HEK293 (cell line): ENCODE measurements around the gene HOXB9.

ENCODE experiments used
- BCL11B ChIP-seq: fragments of 450-650 bp; formaldehyde crosslinking; IDR thresholded peaks from 2 replicates; pipeline ENCODE4 v1.5.1; 2016; ENCODE audit warnings: low read depth, missing biosample characterization, missing genetic modification characterization
- CTCF ChIP-seq: fragments of 450-650 bp; formaldehyde crosslinking; IDR thresholded peaks from 2 replicates; pipeline ENCODE4 v1.5.1; 2016; ENCODE audit warnings: missing biosample characterization, missing genetic modification characterization
- ZNF24 ChIP-seq: fragments of 450-650 bp; formaldehyde crosslinking; IDR thresholded peaks from 2 replicates; pipeline ENCODE4 v1.5.1; 2016; ENCODE audit warnings: missing biosample characterization, missing genetic modification characterization
- ZNF433 ChIP-seq: fragments of 450-650 bp; formaldehyde crosslinking; IDR thresholded peaks from 2 replicates; pipeline ENCODE4 v1.5.1; 2016; ENCODE audit warnings: missing biosample characterization, missing genetic modification characterization, low read depth
- ZNF639 ChIP-seq: fragments of 450-650 bp; formaldehyde crosslinking; IDR thresholded peaks from 2 replicates; pipeline ENCODE4 v1.5.1; 2016; ENCODE audit warnings: missing biosample characterization, missing genetic modification characterization
- ZNF776 ChIP-seq: fragments of 450-650 bp; formaldehyde crosslinking; IDR thresholded peaks from 2 replicates; pipeline ENCODE4 v1.5.0; 2017; ENCODE audit warnings: missing biosample characterization, missing genetic modification characterization, borderline replicate concordance
- TF ChIP-seq, protein P1 (sequence below): fragments of 450-650 bp; formaldehyde crosslinking; IDR thresholded peaks from 2 replicates; pipeline ENCODE4 v1.5.1; 2016; ENCODE audit warnings: missing biosample characterization, missing genetic modification characterization, low read depth
- TF ChIP-seq, protein P2 (sequence below): fragments of 450-650 bp; formaldehyde crosslinking; IDR thresholded peaks from 2 replicates; pipeline ENCODE4 v1.5.1; 2016; ENCODE audit warnings: missing biosample characterization, missing genetic modification characterization
- TF ChIP-seq, protein P3 (sequence below): fragments of 450-650 bp; formaldehyde crosslinking; IDR thresholded peaks from 2 replicates; pipeline ENCODE4 v1.5.1; 2016; ENCODE audit warnings: missing biosample characterization, missing genetic modification characterization, borderline replicate concordance
- TF ChIP-seq, protein P4 (sequence below): fragments of 450-650 bp; formaldehyde crosslinking; IDR thresholded peaks from 2 replicates; pipeline ENCODE4 v1.5.1; 2016; ENCODE audit warnings: missing biosample characterization, missing genetic modification characterization

GRCh38 chr17:48630009-48630924 lies 4.1 kb upstream of the HOXB9 start:
- TF ChIP-seq ZNF776 = no peak
- TF ChIP-seq CTCF (tag by site-specific recombination) = no peak
- TF ChIP-seq, protein P1, sequence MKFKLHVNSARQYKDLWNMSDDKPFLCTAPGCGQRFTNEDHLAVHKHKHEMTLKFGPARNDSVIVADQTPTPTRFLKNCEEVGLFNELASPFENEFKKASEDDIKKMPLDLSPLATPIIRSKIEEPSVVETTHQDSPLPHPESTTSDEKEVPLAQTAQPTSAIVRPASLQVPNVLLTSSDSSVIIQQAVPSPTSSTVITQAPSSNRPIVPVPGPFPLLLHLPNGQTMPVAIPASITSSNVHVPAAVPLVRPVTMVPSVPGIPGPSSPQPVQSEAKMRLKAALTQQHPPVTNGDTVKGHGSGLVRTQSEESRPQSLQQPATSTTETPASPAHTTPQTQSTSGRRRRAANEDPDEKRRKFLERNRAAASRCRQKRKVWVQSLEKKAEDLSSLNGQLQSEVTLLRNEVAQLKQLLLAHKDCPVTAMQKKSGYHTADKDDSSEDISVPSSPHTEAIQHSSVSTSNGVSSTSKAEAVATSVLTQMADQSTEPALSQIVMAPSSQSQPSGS = no peak
- TF ChIP-seq, protein P2, sequence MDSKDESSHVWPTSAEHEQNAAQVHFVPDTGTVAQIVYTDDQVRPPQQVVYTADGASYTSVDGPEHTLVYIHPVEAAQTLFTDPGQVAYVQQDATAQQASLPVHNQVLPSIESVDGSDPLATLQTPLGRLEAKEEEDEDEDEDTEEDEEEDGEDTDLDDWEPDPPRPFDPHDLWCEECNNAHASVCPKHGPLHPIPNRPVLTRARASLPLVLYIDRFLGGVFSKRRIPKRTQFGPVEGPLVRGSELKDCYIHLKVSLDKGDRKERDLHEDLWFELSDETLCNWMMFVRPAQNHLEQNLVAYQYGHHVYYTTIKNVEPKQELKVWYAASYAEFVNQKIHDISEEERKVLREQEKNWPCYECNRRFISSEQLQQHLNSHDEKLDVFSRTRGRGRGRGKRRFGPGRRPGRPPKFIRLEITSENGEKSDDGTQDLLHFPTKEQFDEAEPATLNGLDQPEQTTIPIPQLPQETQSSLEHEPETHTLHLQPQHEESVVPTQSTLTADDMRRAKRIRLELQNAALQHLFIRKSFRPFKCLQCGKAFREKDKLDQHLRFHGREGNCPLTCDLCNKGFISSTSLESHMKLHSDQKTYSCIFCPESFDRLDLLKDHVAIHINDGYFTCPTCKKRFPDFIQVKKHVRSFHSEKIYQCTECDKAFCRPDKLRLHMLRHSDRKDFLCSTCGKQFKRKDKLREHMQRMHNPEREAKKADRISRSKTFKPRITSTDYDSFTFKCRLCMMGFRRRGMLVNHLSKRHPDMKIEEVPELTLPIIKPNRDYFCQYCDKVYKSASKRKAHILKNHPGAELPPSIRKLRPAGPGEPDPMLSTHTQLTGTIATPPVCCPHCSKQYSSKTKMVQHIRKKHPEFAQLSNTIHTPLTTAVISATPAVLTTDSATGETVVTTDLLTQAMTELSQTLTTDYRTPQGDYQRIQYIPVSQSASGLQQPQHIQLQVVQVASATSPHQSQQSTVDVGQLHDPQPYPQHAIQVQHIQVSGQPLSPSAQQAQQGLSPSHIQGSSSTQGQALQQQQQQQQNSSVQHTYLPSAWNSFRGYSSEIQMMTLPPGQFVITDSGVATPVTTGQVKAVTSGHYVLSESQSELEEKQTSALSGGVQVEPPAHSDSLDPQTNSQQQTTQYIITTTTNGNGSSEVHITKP (tag by site-specific recombination) = no peak
- TF ChIP-seq BCL11B (tag by site-specific recombination) = no peak
- TF ChIP-seq, protein P3, sequence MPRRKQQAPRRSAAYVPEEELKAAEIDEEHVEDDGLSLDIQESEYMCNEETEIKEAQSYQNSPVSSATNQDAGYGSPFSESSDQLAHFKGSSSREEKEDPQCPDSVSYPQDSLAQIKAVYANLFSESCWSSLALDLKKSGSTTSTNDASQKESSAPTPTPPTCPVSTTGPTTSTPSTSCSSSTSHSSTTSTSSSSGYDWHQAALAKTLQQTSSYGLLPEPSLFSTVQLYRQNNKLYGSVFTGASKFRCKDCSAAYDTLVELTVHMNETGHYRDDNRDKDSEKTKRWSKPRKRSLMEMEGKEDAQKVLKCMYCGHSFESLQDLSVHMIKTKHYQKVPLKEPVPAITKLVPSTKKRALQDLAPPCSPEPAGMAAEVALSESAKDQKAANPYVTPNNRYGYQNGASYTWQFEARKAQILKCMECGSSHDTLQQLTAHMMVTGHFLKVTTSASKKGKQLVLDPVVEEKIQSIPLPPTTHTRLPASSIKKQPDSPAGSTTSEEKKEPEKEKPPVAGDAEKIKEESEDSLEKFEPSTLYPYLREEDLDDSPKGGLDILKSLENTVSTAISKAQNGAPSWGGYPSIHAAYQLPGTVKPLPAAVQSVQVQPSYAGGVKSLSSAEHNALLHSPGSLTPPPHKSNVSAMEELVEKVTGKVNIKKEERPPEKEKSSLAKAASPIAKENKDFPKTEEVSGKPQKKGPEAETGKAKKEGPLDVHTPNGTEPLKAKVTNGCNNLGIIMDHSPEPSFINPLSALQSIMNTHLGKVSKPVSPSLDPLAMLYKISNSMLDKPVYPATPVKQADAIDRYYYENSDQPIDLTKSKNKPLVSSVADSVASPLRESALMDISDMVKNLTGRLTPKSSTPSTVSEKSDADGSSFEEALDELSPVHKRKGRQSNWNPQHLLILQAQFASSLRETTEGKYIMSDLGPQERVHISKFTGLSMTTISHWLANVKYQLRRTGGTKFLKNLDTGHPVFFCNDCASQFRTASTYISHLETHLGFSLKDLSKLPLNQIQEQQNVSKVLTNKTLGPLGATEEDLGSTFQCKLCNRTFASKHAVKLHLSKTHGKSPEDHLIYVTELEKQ = no peak
- no peak for TF ChIP-seq ZNF24
- TF ChIP-seq, protein P4, sequence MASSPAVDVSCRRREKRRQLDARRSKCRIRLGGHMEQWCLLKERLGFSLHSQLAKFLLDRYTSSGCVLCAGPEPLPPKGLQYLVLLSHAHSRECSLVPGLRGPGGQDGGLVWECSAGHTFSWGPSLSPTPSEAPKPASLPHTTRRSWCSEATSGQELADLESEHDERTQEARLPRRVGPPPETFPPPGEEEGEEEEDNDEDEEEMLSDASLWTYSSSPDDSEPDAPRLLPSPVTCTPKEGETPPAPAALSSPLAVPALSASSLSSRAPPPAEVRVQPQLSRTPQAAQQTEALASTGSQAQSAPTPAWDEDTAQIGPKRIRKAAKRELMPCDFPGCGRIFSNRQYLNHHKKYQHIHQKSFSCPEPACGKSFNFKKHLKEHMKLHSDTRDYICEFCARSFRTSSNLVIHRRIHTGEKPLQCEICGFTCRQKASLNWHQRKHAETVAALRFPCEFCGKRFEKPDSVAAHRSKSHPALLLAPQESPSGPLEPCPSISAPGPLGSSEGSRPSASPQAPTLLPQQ (tag by site-specific recombination) = no peak
- TF ChIP-seq ZNF639 (tag by site-specific recombination) = no peak
- no peak for TF ChIP-seq ZNF433 (tag by site-specific recombination)
